K562 (cell line): ENCODE data around the gene PTCH2. TPM values are rescaled to one million over a fixed set of nuclear protein-coding genes. Genes with fewer than 3 reads are reported as not detected.

Experiments
- BRCA1 ChIP-seq, 2 experiments: fragments of 450-650 bp in 1 of 2; sonication (generic) in 1 of 2; formaldehyde crosslinking in 1 of 2; IDR thresholded peaks; 2 replicates each; pipeline versions ENCODE4 v1.5.0 to v1.6.1; 2017 to 2020; ENCODE audit warnings: mild to moderate bottlenecking in 1 of 2, missing genetic modification reagents in 1 of 2
- BRF1 ChIP-seq: IDR thresholded peaks from 3 replicates; pipeline ENCODE4 v1.6.1; 2011; ENCODE audit warnings: borderline replicate concordance, mild to moderate bottlenecking; ENCODE audit not compliant: insufficient read length; ENCODE audit errors: extremely low read depth
- CSDE1 ChIP-seq, 2 experiments: fragments of 450-650 bp; IDR thresholded peaks; 2 replicates each; pipeline ENCODE4 v1.6.1; 2016; ENCODE audit warnings: mild to moderate bottlenecking in 1 of 2
- ETS2 ChIP-seq: IDR thresholded peaks from 2 replicates; pipeline ENCODE4 v1.6.1; 2016; ENCODE audit warnings: borderline replicate concordance, missing genetic modification characterization, mild to moderate bottlenecking, moderate library complexity, missing compliant biosample characterization; ENCODE audit not compliant: poor library complexity, severe bottlenecking
- HES1 ChIP-seq: fragments of 450-650 bp; IDR thresholded peaks from 2 replicates; pipeline ENCODE4 v1.6.1; 2016; ENCODE audit warnings: low read depth, mild to moderate bottlenecking, moderate library complexity
- IRF2 ChIP-seq: sonication (generic); formaldehyde crosslinking; IDR thresholded peaks from 2 replicates; pipeline ENCODE4 v1.8.1; 2022; ENCODE audit warnings: mild to moderate bottlenecking, missing genetic modification reagents
- KDM4B ChIP-seq, 2 experiments: fragments of 450-650 bp in 1 of 2; sonication (generic) in 1 of 2; IDR thresholded peaks; 2 replicates each; pipeline ENCODE4 v1.6.1; 2016 to 2017; ENCODE audit warnings: borderline replicate concordance in 2 of 2, antibody characterized with exemption in 1 of 2, low read depth in 1 of 2, mild to moderate bottlenecking in 1 of 2
- PHB2 ChIP-seq: fragments of 450-650 bp; IDR thresholded peaks from 2 replicates; pipeline ENCODE4 v1.6.1; 2017; ENCODE audit warnings: low read depth
- SP1 ChIP-seq: sonication (generic); formaldehyde crosslinking; IDR thresholded peaks from 2 replicates; pipeline ENCODE4 v1.8.1; 2022; ENCODE audit warnings: mild to moderate bottlenecking, missing genetic modification reagents
- TAF1 ChIP-seq: IDR thresholded peaks from 2 replicates; pipeline ENCODE4 v1.6.1; 2011; ENCODE audit warnings: mild to moderate bottlenecking, low read length, moderate library complexity; ENCODE audit not compliant: insufficient read depth, control insufficient read depth, severe bottlenecking; ENCODE audit errors: extremely low read depth
- TFAP4 ChIP-seq: sonication (generic); formaldehyde crosslinking; IDR thresholded peaks from 2 replicates; pipeline ENCODE4 v1.8.0; 2022; ENCODE audit warnings: missing genetic modification reagents, mild to moderate bottlenecking, moderate library complexity, borderline replicate concordance
- ZNF224 ChIP-seq: sonication (generic); formaldehyde crosslinking; IDR thresholded peaks from 2 replicates; pipeline ENCODE4 v1.8.0; 2022; ENCODE audit warnings: mild to moderate bottlenecking, missing genetic modification reagents
- polyA plus RNA-seq, 8 experiments: library from polyadenylated mRNA; depleted of rRNA in 4 of 8; stranded (reverse) in 5 of 8; unstranded in 3 of 8; fragments of >200 nt; fragmentation: Nextera tagmentation in 2 of 8; fragmentation: Illumina TruSeq in 1 of 8; extraction: Ambion mirVana in 2 of 8; extraction: Trizol in 1 of 8; gene quantifications; 2 replicates each; pipeline versions ENCODE4 v1.2.1 to v1.2.3, GENCODE V29; 2011 to 2014; ENCODE audit warnings: inconsistent platforms in 1 of 8, missing spikeins in 1 of 8
- total RNA-seq, 7 experiments: library from RNA; depleted of rRNA in 6 of 7; stranded (reverse); fragments of >200 nt in 6 of 7; fragmentation: Illumina TruSeq in 2 of 7; extraction: Trizol in 2 of 7; gene quantifications; 2 replicates each; pipeline versions ENCODE4 v1.2.1 to v1.2.3, GENCODE V29; 2011 to 2021; ENCODE audit warnings: low replicate concordance in 1 of 7
- TF ChIP-seq, protein P1 (sequence below): fragments of 450-650 bp; IDR thresholded peaks from 2 replicates; pipeline ENCODE4 v1.7.0; 2016; ENCODE audit warnings: borderline replicate concordance
- TF ChIP-seq, protein P2 (sequence below), 2 experiments: fragments of 450-650 bp in 1 of 2; sonication (generic) in 1 of 2; formaldehyde crosslinking in 1 of 2; IDR thresholded peaks in 1 of 2; conservative IDR thresholded peaks in 1 of 2; 2 replicates each; pipeline versions ENCODE4 v1.6.1 to v1.8.1; 2016 to 2023; ENCODE audit warnings: mild to moderate bottlenecking in 2 of 2, moderate library complexity in 2 of 2, inconsistent platforms in 1 of 2, missing genetic modification reagents in 1 of 2
- TF ChIP-seq, protein P3 (sequence below): fragments of 250-450 bp; sonication (Bioruptor Pico); IDR thresholded peaks from 2 replicates; pipeline ENCODE4 v1.8.0; 2021; ENCODE audit warnings: moderate library complexity, mild to moderate bottlenecking, inconsistent platforms
- TF ChIP-seq, protein P4 (sequence below): fragments of 250-450 bp; sonication (Bioruptor Pico); IDR thresholded peaks from 2 replicates; pipeline ENCODE4 v1.5.0; 2021
- TF ChIP-seq, protein P5 (sequence below): fragments of 450-650 bp; formaldehyde crosslinking; IDR thresholded peaks from 2 replicates; pipeline ENCODE4 v1.4.0; 2022; ENCODE audit warnings: missing genetic modification characterization

Gene PTCH2
- total and polyA plus RNA-seq, 9 of the 15 experiments (the other 6 are each of a cell fraction or from before 2014, with no cell fraction given): 0.15 to 27.3 (median 0.48) TPM; not detected in 1

DNA sequence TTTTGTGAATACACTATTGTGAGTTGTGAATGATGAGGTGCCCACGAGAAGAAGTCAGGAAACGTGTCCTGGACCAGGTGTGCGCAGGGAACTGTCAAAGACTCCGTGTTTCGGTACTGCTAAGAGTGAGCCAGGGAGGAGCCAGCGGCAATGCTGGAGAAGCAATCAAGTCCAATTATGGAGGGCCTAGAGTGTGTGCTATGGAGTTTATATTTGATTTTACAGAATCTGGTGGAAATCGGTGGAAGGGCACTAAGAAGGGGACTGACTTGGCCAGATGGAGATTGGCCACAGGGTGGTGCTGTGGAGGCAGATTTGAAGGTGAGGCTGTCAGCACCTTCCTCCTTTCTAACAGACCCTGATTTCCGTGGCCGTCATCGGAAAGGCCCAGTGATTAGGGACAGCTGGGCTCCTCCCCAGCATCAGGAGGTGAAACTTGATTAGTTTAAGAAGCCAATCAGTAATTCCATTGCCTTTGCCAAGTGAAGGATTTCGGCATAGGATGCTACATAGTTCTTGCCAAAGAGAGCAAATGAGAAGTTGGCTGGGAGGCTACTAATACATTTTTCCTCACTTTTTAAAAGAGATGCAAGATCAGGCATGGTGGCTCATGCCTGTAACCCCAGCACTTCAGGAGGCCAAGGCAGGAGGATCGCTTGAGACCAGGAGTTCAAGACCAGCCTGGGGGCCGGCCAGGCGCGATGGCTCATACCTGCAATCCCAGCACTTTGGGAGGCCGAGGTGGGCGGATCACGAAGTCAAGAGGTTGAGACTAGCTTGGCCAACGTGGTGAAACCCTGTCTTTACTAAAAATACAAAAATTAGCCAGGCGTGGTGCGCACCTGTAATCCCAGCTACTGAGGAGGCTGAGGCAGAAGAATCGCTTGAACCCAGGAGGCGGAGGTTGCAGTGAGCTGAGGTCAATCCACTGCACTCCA, 7.0 kb downstream of the PTCH2 start (continued):
- TF ChIP-seq, protein P1, sequence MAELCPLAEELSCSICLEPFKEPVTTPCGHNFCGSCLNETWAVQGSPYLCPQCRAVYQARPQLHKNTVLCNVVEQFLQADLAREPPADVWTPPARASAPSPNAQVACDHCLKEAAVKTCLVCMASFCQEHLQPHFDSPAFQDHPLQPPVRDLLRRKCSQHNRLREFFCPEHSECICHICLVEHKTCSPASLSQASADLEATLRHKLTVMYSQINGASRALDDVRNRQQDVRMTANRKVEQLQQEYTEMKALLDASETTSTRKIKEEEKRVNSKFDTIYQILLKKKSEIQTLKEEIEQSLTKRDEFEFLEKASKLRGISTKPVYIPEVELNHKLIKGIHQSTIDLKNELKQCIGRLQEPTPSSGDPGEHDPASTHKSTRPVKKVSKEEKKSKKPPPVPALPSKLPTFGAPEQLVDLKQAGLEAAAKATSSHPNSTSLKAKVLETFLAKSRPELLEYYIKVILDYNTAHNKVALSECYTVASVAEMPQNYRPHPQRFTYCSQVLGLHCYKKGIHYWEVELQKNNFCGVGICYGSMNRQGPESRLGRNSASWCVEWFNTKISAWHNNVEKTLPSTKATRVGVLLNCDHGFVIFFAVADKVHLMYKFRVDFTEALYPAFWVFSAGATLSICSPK: no peak
- TF ChIP-seq, protein P2, sequence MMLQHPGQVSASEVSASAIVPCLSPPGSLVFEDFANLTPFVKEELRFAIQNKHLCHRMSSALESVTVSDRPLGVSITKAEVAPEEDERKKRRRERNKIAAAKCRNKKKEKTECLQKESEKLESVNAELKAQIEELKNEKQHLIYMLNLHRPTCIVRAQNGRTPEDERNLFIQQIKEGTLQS (IDR thresholded peaks at IDR 0.05): no peak
- TF ChIP-seq, protein P2 (CRISPR knock-in tag; conservative IDR thresholded peaks at IDR 0.05): no peak
- TF ChIP-seq, protein P3, sequence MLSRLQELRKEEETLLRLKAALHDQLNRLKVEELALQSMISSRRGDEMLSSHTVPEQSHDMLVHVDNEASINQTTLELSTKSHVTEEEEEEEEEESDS: no peak
- TF ChIP-seq ZNF224 (no peak), TAF1 (no peak), BRF1 (no peak), ETS2 (no peak), SP1 (CRISPR knock-in tag) (no peak), CSDE1 (IDR thresholded peaks at IDR 0.05) (no peak), IRF2 (CRISPR knock-in tag) (no peak), PHB2 (no peak), BRCA1 (IDR thresholded peaks at IDR 0.05) (no peak), BRCA1 (CRISPR knock-in tag; IDR thresholded peaks at IDR 0.05) (no peak), KDM4B (IDR thresholded peaks at IDR 0.05; ENCODE audit: borderline replicate concordance in 2 of 2, low read depth in 1 of 2) (no peak), TFAP4 (peak; percentile 87), HES1 (no peak)
- TF ChIP-seq, protein P4, sequence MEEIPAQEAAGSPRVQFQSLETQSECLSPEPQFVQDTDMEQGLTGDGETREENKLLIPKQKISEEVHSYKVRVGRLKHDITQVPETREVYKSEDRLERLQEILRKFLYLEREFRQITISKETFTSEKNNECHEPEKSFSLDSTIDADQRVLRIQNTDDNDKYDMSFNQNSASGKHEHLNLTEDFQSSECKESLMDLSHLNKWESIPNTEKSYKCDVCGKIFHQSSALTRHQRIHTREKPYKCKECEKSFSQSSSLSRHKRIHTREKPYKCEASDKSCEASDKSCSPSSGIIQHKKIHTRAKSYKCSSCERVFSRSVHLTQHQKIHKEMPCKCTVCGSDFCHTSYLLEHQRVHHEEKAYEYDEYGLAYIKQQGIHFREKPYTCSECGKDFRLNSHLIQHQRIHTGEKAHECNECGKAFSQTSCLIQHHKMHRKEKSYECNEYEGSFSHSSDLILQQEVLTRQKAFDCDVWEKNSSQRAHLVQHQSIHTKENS (CRISPR knock-in tag): no peak
- TF ChIP-seq, protein P5, sequence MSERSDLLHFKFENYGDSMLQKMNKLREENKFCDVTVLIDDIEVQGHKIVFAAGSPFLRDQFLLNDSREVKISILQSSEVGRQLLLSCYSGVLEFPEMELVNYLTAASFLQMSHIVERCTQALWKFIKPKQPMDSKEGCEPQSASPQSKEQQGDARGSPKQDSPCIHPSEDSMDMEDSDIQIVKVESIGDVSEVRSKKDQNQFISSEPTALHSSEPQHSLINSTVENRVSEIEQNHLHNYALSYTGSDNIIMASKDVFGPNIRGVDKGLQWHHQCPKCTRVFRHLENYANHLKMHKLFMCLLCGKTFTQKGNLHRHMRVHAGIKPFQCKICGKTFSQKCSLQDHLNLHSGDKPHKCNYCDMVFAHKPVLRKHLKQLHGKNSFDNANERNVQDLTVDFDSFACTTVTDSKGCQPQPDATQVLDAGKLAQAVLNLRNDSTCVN (CRISPR knock-in tag): 0 out of 2 replicates have a peak, but pooled peaks have one; percentile 49
